GM20000 (cell line): ENCODE measurements around the gene COL5A1.
"Not testable (repeated sequence)": the region's sequence is repeated elsewhere in the genome, so short reads cannot be mapped to it uniquely, and the experiment has no call there.

Experiments
- DNase-seq: peaks from one replicate; pipeline ENCODE4 v3.0.0; 2012; ENCODE audit warnings: low spot score
- CTCF ChIP-seq: IDR thresholded peaks from 2 replicates; pipeline ENCODE4 v1.5.1; 2012; ENCODE audit warnings: mild to moderate bottlenecking, control low read depth; ENCODE audit errors: extremely low read depth, missing control alignments

COL5A1 gene

GRCh38 chr9:134684375-134684723, 42.7 kb downstream of the COL5A1 start:
- no peak for DNase-seq
- no peak for TF ChIP-seq CTCF

- DNase-seq: not testable (repeated sequence)
Measured at GRCh38 chr9:134684941-134685340, 43.3 kb downstream of the COL5A1 start.

- no peak for TF ChIP-seq CTCF
- no peak for DNase-seq
Measured at GRCh38 chr9:134685784-134686183, 44.2 kb downstream of the COL5A1 start.

GRCh38 chr9:134686896-134687295, 45.3 kb downstream of the COL5A1 start:
- DNase-seq: no peak
- no peak for TF ChIP-seq CTCF

GRCh38 chr9:134687556-134687955, 46.0 kb downstream of the COL5A1 start:
- no peak for TF ChIP-seq CTCF

GRCh38 chr9:134688231-134688630, 46.6 kb downstream of the COL5A1 start:
- DNase-seq: no peak
- TF ChIP-seq CTCF: no peak

More at GRCh38 chr9:134687556-134687955, 46.0 kb downstream of the COL5A1 start:
- DNase-seq: no peak

GRCh38 chr9:134688661-134689320, 47.2 kb downstream of the COL5A1 start:
- DNase-seq: no peak
- TF ChIP-seq CTCF: no peak

- peak; percentile 76 for TF ChIP-seq CTCF
- DNase-seq: peak; percentile 67
Measured at GRCh38 chr9:134689321-134690181, 47.9 kb downstream of the COL5A1 start.
